Stromal cell of bone marrow (primary cell): Measurements from ENCODE around the gene ESYT3.
"Not testable (repeated sequence)": the region's sequence is repeated elsewhere in the genome, so short reads cannot be mapped to it uniquely, and the experiment has no call there.

Experiments used
- DNase-seq: peaks from one replicate; pipeline ENCODE4 v3.0.0-alpha.2; 2012; ENCODE audit warnings: low read depth

The ESYT3 gene

DNA sequence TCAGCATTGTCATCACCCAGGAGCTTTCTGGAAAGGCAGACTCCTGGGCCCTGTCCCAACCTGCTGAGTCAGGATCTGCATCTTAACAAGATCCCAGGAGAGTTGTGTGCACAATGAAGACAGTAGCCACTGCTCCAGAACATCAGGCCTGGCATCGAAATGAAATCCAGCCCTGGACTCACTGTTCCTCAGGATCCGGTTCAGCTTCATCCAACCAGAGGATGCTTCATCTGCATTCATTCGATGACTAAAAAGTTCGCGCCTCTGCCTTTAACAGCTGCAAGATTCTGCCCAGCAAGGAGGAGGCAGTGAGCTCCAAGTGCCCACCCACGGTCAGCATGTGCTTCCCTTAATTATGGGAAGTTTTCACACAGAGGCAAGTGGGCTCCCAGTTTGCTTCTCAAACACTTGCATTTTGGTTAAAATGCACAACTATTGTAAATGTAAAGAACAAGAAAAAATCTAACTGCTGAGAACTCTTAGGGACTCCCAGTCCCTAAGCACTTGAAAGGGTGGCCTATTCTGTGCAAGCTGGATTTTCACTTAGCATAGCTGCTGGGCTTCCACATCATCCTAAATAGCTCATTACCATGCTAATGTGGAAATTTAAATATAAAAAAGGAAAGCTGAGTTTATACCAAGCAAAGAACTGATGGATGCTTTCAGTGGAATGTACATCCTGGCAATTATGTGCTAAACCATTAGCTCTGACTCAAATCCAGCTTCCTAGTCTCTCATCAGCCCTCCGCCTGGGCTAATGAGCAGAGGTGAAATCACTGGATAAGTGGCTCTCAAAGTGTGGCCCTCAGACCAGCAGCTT lies 25.5 kb upstream of the ESYT3 start:
- DNase-seq = no peak

DNA sequence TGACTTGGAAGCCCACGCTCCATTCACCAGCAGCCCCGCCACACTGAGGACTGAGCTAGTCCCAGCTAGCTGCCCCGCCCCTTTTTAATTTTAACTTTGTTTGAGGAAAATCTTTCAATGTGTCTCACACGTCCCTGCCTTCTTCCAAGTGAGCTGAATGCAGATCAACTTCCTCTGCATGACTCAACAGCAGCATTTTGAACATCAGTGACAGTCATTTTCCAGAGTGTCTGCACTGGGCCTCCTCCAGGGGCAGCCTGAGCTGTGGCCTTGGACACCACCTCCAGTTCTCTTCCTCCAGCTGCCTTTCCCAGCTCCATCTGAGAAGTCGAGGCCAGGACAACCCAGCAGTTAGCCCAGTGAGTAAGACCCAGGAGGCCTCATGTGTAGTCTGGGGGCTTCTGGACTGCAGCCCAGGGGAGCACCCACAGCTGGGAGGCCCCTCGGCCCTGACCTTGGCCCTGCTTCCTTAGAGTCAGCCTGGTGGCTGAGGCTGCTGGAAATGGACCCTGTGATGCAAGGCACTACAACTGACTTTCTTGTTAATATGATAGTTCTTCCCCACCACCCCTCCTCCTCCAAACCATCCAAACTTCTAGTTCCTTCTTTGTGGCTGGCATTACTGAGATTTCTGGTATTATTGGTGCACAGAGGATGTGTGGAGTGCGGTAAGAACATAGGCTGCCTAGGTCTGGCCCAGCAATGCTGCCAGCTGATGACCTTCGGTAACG lies 21.4 kb upstream of the ESYT3 start:
- DNase-seq = peak; percentile 28

DNA sequence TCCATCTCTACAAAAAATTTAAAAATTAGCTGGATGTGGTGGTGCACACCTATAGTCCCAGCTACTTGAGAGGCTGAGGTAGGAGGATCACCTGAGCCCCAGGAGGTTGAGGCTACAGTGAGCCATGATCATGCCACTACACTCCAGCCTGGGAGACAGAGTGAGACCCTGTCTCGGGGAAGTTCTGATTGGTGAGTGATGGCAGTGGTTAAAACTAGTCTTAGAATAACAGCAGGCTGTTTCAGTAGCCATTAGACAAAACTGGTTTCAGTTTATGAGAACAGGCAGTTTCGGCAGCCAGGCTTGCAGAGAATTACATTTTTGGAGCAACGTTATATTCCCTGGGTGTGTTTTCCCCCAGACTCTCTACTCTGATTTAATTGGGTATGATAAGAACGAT lies 18.2 kb upstream of the ESYT3 start:
- DNase-seq = not testable (repeated sequence)

DNA sequence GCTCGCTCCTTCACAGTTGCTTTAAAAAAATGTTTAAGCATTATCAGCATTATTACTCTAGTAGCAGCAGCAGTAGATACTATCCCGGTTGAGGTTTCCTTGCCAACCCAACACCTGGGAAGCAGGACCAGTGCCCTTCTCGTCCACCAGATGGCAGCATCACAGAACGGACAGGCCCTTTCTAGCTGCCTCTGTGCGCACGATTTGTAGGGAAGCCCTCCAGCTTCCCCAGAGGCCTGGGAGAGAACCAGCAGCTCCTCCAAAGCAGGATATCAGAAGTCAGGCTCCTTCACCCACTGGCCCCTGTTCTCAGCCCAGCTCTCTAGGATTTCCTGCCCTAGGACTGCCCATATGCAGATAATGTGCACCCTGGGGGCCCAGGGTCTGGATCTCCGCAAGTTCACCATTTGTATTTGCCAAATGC lies 16.8 kb upstream of the ESYT3 start:
- peak; percentile 64 for DNase-seq

DNA sequence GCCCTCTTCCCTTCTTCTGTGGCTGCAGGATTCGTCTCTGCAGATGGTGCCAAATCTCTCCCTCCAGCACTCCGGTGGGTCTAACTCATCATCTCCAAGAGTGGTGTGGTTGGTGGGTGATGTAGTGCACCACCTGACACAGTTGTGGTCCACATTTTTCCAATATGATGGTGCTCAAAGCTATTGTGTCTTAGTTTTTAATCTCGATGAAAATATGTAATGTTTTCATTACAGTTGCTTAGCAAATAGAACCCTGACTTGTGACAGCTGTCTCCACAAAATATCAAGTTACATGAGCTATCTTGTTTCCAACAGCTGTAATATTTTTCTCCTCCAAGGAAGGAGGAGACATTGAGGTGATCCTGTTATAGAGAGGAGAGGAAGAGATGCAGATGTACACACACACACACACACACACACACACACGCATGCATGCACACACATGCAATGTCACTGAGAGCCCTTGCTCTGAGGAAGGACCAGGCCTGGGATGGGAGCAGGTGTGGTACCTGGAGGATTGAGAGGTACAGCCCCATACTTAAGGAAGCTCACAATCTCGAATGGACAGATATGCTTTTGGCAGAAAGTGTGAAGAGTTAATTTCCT lies 15.7 kb upstream of the ESYT3 start:
- no peak for DNase-seq

DNA sequence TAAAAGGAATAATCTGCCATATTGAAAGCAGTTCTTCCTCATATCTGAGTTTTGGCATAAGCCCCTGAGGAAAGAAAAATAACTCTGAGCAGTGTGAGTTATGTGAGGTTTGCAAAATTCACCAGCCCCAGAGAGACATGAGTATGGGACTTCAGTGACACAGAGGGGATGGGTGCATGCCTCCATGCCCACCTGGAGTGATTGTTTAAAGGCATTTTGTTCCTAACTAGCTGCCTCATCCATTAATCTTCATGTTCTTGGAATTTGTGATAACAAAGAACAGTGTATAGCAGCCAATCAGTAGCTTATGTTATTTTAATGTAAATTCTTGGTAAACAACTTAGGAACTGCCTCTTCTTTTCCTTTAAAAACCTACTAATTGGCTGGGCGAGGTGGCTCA lies 11.1 kb upstream of the ESYT3 start:
- DNase-seq = no peak

DNA sequence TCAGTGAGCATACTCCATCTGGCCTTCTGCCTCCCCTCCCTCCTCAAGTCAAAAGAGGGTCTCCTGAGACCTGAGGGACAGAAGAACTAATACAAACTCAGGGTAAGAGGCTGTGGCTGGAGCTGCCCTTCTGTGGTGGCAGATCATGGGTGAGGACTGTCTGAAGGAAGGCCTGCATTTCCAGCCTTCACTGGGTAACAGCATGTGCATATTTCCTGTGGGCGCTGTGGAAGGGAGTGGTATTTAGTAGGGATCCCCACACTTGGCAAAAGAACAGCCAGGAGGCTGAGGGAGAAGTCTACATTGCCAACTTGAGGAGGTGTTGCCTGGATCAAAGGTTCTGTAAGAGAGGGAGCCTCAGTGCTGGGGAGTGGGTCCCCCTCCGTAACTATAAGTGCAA lies 10.1 kb upstream of the ESYT3 start:
- DNase-seq = no peak

DNA sequence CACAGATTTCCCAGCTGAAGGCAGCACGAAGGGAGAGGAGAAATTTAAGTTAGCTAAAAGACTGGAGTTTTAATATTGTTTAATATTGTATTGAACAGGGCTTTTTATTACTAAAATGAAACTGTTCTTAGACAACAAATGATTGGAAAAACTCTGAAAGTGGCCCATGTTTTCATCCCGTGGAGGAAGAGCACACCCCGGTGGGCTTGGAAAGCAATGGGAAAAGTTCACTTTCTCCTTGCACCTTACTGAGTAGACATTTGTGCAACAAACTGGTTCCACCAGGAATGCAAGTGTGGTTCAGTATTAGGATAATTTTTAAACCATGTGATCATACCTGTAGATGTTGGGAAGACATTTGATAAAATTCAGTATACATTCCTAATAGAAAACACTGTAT lies 8.2 kb upstream of the ESYT3 start:
- DNase-seq = no peak

DNA sequence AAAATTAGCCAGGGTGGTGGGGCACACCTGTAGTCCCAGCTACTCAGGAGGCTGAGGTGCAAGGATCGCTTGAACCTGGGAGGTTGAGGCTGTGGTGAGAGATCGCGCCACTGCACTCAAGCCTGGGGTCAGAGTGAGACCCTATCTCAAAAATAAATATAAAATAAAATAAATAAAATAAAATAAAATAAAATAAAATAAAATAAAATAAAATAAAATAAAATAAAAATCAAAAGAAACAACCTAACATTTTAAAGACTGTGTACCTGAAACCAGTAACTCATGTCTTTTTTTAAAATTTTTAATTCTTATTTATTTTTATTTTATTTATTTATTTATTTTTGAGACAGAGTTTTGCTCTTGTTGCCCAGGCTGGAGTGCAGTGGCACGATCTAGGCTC lies 7.7 kb upstream of the ESYT3 start:
- not testable (repeated sequence) for DNase-seq

DNA sequence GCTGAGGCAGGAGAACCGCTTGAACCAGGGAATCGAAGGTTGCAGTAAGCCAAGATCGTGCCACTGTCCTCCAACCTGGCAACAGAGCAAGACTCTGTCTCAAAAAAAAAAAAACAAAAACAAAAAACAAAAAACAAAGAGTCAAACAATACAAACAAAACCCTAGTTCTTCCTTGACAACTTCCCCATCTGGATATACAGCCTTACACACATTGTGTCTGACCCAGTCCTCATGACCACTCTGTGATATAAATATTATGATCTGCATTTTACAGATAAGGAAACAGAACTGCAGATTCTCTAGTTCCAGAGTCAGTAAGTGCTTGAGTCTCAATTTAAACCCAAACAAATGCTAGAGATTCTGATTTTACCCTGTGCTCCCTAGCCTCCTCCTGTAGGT lies 4.8 kb upstream of the ESYT3 start:
- DNase-seq = no peak

DNA sequence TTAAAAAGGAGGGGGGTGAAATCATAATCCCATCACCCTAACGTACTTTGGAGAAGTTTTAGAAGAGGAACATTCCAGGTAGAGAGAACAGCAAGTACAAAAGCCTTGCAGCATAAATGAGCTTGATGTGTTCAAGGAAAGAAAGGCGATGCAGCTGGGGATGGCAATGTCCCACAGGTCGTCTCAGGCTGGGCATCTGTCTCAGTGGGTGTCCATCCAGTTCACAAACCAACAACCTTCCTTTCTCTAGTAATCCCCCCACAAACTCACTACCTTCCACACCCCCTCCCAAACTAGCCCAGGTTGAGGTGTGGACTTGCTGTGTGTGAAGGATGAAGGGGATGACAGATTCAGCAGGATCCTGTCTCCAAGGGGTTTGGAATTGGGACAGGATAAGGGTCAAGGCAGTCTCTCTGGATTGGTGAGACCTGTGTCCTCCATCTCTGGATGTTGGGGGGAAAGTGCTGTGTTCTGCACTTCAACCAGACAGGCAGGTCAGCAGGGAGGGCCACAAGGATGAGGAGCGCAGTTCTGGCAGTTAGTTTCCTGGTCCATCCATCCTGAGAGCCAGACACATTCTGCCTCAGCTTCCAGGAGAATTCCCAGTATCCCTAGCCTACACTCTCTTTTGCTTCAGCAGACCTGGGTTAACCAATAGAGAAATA lies 1.7 kb upstream of the ESYT3 start:
- DNase-seq = no peak

DNA sequence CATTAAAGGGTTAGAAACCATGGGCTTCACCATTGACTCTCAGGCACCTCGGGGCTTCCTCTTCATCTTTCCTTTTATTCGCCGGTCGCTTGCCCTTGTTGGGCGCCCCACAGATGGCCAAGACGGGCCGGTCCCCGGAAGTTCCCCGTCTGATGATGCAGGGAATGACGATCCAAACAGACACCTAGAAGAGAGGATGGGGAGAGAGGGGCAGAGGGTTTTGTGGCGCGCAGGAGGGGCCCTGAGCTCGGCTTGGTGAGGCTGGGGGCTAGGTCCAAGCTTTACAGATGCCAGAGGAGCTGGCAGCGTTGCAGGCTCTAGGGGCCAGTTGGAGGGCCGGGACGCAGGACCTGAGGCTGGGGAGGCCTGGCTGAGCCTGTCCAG lies 532 bp upstream of the ESYT3 start:
- DNase-seq = no peak

DNA sequence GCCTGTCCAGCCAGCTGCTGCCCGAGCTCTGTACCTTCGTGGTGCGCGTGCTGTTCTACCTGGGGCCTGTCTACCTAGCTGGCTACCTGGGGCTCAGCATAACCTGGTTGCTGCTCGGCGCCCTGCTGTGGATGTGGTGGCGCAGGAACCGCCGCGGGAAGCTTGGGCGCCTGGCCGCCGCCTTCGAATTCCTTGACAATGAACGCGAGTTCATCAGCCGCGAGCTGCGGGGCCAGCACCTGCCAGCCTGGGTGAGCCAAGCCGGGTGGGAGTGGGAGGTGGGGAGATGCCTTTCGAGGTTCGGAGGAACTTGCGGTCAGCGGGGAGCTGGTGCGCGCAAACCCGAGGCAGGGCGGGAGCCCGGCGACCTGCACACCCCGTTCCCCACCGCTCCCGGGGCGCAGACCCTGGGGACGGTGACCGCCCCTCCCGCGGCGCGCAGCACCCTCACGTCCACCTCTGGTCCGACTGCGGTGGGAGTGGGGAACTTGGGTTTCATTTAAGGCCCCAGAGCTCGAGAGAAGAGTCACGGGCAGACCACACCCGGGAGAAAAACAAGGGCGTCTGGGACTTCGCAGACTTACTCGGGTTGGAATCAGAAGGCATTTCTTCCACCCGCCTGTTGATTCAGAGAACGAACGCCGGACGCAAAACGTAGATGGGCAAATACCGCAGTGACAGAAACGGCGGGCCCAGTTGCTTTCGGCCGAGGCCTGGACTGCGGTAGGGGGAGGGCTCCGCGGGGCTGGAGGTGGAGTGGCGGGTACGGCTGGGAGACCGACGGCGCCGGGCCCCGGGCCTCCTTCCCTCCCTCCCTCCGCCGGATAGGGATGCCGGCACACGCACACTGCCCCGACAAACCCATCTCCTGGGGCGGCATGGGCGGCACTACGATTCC lies 708 bp downstream of the ESYT3 start:
- no peak for DNase-seq

DNA sequence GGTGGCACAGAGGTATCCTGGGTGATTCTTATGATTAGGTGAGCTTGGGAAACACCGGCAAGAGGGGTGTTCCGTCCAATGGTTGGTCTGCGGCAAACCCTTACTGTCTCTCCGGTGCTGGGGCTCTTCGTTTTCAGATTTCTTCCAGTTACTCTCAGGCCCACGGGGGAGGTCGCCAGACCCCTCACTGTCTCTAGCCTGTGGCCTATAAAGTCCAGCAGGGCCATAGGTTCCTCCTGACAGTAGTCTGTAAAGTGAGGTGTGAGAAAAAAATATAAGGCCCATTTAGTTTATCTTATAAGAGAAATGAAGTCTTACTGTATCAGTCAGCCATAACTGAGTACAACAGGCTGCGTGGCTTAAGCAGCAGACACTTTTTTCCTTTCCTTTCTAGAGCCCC lies 1.4 kb downstream of the ESYT3 start:
- DNase-seq = no peak

DNA sequence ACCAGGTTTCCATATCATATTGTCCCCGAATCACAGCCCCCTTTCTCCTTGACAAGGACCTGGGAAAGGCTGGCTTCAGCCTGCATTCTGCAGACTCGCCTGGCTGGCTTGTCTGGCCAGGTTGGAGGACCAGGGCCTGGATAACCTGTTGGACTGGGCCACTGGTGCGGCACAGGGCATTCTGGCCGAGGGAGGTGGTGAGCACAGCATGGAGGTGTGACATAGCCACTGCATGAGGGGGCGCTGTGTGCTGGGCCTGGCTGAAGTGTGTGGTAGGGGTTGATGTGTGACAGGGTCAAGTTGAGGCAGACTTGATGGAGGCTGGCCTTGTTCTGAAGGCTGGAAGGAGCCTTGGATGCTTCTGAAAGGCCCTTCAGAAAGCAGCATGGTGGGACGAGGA lies 2.9 kb downstream of the ESYT3 start:
- no peak for DNase-seq

DNA sequence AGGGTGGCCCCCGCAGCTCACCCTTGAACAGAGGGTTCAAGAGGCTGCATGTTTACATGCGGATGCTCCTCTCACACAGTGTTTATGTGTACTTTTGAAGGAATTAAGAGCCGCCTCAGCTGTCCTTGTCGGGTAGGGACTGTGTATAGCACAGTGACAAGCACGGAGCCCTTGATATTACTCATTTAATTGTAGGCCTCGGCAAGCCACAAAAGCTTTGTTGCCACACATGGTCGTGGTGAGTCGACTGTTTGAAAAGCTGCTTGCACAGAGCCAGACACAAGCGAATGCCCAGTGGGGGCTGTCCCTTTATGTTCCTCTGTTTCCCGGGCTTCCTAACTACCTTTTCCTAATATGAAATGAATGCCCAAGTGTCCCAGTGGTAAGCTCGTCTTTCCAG lies 4.5 kb downstream of the ESYT3 start:
- no peak for DNase-seq

DNA sequence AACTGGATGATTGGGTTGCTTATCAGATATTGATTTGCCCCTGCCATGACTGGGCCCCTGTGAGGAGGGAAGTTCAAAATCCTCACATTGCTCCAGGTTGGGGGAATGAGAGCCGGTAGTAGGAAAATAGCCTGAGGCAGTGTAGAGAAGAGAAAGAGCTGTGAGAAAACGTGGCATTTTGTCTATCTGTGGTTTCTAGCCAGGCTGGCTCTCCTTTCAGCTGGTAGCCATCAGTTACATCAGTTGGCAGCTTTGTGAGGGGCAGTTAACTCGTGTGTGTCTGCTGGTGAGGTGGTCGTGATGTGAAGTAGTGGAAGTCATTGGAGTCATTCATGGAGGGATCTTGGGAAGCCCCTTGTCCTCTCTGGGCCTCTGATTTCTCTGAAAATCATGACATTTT lies 5.2 kb downstream of the ESYT3 start:
- no peak for DNase-seq

DNA sequence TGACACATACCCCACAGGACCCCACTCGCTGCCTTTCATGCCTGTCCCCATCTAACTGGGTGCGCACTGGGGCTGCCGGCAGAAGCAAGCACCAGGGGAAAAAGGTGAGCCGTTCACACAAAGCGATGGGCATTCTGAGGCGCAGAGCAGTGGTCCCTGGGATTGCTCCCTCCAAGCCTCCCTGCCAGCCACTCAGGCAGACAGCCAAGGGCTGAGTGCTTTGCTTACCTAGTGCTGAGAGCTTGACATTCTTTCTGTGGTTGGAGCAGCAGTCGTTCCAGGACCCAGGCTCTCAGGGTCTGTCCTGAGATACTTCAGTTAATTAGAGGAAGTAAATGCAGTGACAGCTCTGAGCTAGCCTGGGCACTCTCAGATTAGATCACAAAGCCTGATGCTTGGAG lies 5.7 kb downstream of the ESYT3 start:
- DNase-seq = no peak

DNA sequence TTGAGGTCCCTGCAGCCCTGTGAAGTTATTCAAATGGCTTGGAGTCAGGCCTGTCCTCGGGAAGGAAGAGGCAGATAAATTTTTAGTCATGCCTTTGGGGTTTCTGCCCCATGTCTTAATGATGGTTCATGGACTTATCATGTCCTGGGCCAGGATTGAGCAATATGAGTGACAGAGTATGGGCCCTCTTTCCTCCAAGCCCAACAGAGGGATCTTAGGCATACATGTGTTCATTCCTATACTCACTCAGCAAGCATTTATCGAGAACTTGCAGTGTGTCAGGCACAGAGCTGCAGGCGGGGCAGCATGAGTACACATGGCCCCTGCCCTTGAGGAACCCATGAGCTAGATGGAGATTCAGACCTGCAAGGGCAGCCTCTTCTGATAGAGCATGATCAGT lies 6.2 kb downstream of the ESYT3 start:
- peak; percentile 25 for DNase-seq

DNA sequence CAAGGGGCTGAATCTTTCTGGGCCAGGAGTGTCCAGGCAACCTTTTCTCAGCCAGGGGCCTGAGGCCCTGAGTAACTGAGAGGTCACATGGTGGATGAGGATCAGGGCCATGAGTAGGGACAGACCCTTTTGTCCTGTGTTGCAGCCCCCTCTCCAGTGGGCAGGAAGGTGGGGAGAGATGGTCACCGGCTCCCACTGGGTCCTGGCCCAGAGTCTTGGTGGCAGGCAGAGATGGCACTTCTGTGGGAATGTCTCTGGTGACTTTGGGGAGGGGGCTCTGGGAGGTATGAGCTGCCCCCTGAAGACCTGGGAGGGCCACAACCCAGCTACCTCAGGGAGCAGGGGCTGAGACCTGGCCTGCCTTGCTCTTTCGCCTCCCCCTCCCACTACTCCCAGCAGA lies 6.8 kb downstream of the ESYT3 start:
- DNase-seq = no peak

DNA sequence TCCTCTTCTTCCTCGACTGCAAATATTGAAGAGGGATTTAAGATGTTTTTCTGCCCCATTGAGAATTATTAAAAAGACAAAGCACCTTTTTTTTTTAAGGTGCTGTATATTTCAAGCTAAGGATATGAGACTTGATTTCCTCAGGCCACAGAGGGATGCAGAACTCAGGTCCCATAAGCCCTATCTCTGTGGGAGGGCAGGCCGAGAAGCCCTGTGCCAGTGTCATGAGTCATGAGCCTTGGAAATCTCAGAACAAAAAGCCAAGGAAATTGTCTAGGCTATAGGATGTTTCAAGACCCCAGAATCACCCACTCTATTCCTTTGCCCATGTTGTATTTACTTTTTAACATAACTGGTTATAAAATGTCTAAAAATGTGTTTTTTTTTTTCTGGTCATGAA lies 7.3 kb downstream of the ESYT3 start:
- no peak for DNase-seq

DNA sequence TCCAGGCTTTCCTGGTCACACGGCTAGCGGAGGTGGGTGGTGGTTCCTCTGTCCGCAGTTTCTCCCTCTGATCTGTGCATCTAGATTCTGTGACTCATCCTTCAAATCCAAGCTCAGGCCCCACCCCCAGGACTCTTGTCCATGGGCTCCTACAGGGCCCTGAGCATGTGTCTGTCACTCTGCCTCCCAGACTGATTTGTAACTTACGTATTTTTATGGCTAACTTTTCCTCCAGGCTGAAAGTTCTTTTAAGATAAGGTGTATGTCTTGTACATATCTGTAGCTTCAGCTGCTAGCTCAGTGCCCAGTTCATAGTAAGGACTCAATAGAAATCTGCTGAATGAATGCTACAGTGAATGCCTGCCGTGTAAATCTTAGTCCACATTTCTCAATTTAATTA lies 8.0 kb downstream of the ESYT3 start:
- DNase-seq = peak; percentile 28
